GM12878 (cell line): Measurements from ENCODE around the gene FAM114A1. TPM values are rescaled to one million over a fixed set of nuclear protein-coding genes. Genes with fewer than 3 reads are reported as not detected.

Source experiments
- BCLAF1 ChIP-seq: fragments of 450-650 bp; IDR thresholded peaks from 2 replicates; pipeline ENCODE4 v1.6.1; 2017; ENCODE audit warnings: antibody characterized with exemption, mild to moderate bottlenecking, moderate library complexity
- CREM ChIP-seq: IDR thresholded peaks from 2 replicates; pipeline ENCODE4 v1.6.1; 2014; ENCODE audit warnings: antibody characterized with exemption, low read depth
- HDGF ChIP-seq: fragments of 450-650 bp; IDR thresholded peaks from 2 replicates; pipeline ENCODE4 v1.6.1; 2016; ENCODE audit warnings: antibody characterized with exemption
- JUNB ChIP-seq: IDR thresholded peaks from 2 replicates; pipeline ENCODE4 v1.6.1; 2016; ENCODE audit warnings: antibody characterized with exemption, mild to moderate bottlenecking
- KAT2A ChIP-seq: conservative IDR thresholded peaks from 2 replicates; pipeline ENCODE4 v1.6.1; 2011; ENCODE audit warnings: low read depth, low read length; ENCODE audit not compliant: control insufficient read depth
- MYC ChIP-seq: IDR thresholded peaks from 2 replicates; pipeline ENCODE4 v1.6.1; 2011; ENCODE audit warnings: mild to moderate bottlenecking, low read length, moderate library complexity, inconsistent platforms; ENCODE audit not compliant: insufficient read depth, insufficient replicate concordance, insufficient read length, severe bottlenecking
- NFYB ChIP-seq: IDR thresholded peaks from 2 replicates; pipeline ENCODE4 v1.6.1; 2011; ENCODE audit warnings: low read depth, mild to moderate bottlenecking, low read length, improper control_type of control experiment, moderate library complexity; ENCODE audit not compliant: insufficient read depth
- PKNOX1 ChIP-seq: fragments of 450-650 bp; IDR thresholded peaks from 2 replicates; pipeline ENCODE4 v1.6.1; 2016; ENCODE audit warnings: mild to moderate bottlenecking
- RUNX3 ChIP-seq: IDR thresholded peaks from 2 replicates; pipeline ENCODE4 v1.6.1; 2012; ENCODE audit warnings: low read length, inconsistent platforms
- SIN3A ChIP-seq: IDR thresholded peaks from 2 replicates; pipeline ENCODE4 v1.6.1; 2012; ENCODE audit warnings: low read depth, low read length, improper control_type of control experiment
- SKIL ChIP-seq: fragments of 450-650 bp; IDR thresholded peaks from 2 replicates; pipeline ENCODE4 v1.6.1; 2017; ENCODE audit warnings: mild to moderate bottlenecking, low read depth, inconsistent platforms; ENCODE audit not compliant: poor library complexity, severe bottlenecking
- TCF12 ChIP-seq: IDR thresholded peaks from 2 replicates; pipeline ENCODE4 v1.6.1; 2011; ENCODE audit warnings: low read depth, mild to moderate bottlenecking, low read length
- ZBTB4 ChIP-seq: fragments of 450-650 bp; formaldehyde crosslinking; IDR thresholded peaks from 2 replicates; pipeline ENCODE4 v1.4.0; 2022; ENCODE audit warnings: mild to moderate bottlenecking, moderate library complexity
- ZBTB40 ChIP-seq: fragments of 450-650 bp; IDR thresholded peaks from 2 replicates; pipeline ENCODE4 v1.6.1; 2016; ENCODE audit warnings: mild to moderate bottlenecking, moderate library complexity, borderline replicate concordance
- ZNF274 ChIP-seq: IDR thresholded peaks from one replicate; pipeline ENCODE4 v1.8.0; 2011; ENCODE audit not compliant: insufficient read length, insufficient read depth
- ZNF384 ChIP-seq: IDR thresholded peaks from 2 replicates; pipeline ENCODE4 v1.6.1; 2012; ENCODE audit warnings: low read depth, mild to moderate bottlenecking, low read length, improper control_type of control experiment, borderline replicate concordance
- polyA plus RNA-seq, 11 experiments: library from polyadenylated mRNA; depleted of rRNA in 4 of 11; unstranded in 6 of 11; stranded (reverse) in 5 of 11; fragments of >200 nt; fragmentation: Nextera tagmentation in 4 of 11; fragmentation: Illumina TruSeq in 1 of 11; extraction: Ambion mirVana in 4 of 11; extraction: Trizol in 1 of 11; gene quantifications; 1 replicate in 1 of 11; 2 replicates in 10 of 11; pipeline versions ENCODE4 v1.2.1 to v1.2.3, GENCODE V29; 2011 to 2016; ENCODE audit warnings: inconsistent platforms in 2 of 11, missing spikeins in 2 of 11, low read depth in 1 of 11
- total RNA-seq, 4 experiments: library from RNA; depleted of rRNA in 3 of 4; stranded (reverse); fragments of >200 nt in 3 of 4; fragmentation: Illumina TruSeq in 1 of 4; extraction: Trizol in 1 of 4; gene quantifications; 2 replicates each; pipeline versions ENCODE4 v1.2.1 to v1.2.3, GENCODE V29; 2013 to 2021

The FAM114A1 gene
- total and polyA plus RNA-seq, 10 of the 15 experiments (the other 5 are each of a cell fraction or from before 2014, with no cell fraction given), result 1.3 to 6.2 (median 3.9) TPM

GRCh38 chr4:38818441-38818976 lies 49.1 kb upstream of the FAM114A1 start (continued):
- no peak for TF ChIP-seq ZBTB40
- TF ChIP-seq PKNOX1, result peak; percentile 22; the same call in 1 of the 2 replicates
- no peak for TF ChIP-seq SIN3A
- TF ChIP-seq HDGF, result no peak; the same call in 1 of the 2 replicates
- TF ChIP-seq NFYB, result no peak
- TF ChIP-seq ZBTB4 (CRISPR knock-in tag), result no peak
- TF ChIP-seq TCF12, result 0 out of 2 replicates have a peak, but pooled peaks have one; percentile 42
- TF ChIP-seq ZNF384, result no peak; the same call in 1 of the 2 replicates
- TF ChIP-seq RUNX3, result peak; percentile 69; the same call in 1 of the 2 replicates
- no peak for TF ChIP-seq KAT2A
- no peak for TF ChIP-seq BCLAF1
- no peak for TF ChIP-seq MYC
- peak; percentile 90 for TF ChIP-seq CREM
- peak; percentile 64 for TF ChIP-seq JUNB
- TF ChIP-seq ZNF274, result no peak
- peak; percentile 76 for TF ChIP-seq SKIL
